Activated T-cell treated with anti-CD3 and anti-CD28 coated beads for 4 hours (primary cell): ENCODE measurements around the gene SLC7A5.
"Not testable (repeated sequence)": the region's sequence is repeated elsewhere in the genome, so short reads cannot be mapped to it uniquely, and the experiment has no call there.

Source experiments
- DNase-seq: peaks from one replicate; pipeline ENCODE4 v3.0.0-alpha.2; 2020

SLC7A5 gene

GRCh38 chr16:87819282-87819681 lies 50.0 kb downstream of the SLC7A5 start:
- DNase-seq = no peak

DNA sequence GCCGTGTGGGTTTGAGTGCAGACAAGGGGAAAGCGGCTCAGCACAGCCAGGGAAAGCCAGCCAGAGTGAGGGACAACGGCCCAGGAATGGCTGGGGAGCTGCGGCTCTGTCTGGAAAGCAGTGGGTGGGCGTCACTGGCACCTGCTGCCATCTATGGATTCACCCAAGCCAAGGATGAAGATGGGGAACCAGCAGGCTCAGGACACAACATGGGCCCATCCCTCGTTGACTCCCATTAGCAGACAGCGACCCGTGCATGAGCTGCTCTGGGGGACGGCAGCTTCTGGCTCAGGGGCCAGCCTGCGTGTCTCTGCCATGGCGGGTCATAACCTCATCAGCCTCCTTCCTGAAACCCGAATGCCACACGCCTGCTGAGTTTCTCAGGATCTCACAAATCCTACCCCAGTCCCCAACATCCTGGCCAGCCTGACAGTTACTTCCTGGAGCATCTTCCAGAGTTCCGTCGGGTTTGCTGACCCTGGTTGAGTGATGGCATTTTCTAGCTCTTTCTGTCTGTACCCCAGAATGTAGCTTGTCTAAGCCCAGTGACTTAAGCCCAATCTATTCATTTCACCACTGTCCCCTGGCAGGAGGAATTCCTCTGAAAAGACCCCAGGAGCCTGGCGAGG lies 50.7 kb downstream of the SLC7A5 start:
- no peak for DNase-seq

- no peak for DNase-seq
Observed at GRCh38 chr16:87817910-87818309, 51.4 kb downstream of the SLC7A5 start.

DNA sequence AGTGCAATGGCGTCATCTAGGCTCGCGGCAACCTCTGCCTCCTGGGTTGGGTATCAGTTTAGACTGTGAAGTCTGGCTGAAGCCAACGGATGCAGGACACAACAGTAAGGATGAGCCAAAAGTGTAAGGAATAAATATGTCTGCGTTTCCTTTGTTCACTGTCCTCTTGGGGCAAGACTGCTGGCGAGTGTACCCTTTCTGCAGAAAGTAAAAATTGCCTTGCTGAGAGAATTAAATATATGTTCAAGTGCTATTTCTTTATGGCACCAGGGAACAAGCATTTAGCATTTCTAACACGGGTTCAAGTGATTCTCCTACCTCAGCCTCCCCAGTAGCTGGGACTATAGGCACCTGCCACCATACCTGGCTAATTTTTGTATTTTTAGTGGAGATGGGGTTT lies 51.9 kb downstream of the SLC7A5 start:
- DNase-seq = not testable (repeated sequence)

GRCh38 chr16:87816507-87817100 lies 52.7 kb downstream of the SLC7A5 start:
- no peak for DNase-seq

DNA sequence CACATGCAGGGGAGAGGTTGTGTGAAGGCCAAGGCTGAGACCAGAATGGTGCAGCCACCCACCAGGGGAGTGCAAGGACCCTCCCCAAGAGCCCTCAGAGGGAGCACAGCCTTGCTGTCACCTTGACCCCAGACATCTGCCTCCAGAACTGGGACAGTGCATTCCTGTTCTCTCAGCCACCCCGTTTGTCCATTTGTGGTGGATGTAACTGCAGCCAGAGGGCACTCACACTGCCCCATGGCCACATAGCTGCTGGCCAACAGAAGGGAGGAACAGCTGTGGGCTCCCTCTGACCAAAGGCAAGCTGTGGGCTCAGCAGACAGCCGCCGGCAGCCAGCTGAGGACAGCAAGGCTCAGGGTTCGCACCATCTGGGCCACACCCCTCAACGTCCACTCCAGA lies 53.7 kb downstream of the SLC7A5 start:
- DNase-seq = no peak

DNA sequence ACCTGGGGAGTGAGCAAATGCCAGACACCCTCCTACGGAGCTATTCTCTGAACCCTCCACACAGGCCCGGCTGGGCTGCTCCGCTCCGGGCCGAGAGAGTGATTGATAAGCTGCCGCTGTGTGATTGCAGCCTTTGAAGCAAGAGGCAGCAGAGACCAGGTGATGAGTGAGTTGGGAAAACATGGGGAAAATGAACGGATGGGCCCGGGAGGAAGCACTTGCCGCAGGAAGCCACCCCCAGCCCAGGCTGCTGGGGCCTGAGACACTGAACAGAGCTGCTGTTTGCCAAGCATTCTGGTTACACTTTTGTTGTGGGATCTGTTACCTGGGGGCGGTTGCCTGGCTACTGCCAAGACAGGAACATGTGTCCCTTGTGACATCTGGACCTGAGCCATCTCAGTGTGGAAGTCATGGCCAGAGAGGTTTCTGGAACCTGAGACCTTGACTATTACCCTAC lies 57.1 kb downstream of the SLC7A5 start:
- DNase-seq = no peak

DNA sequence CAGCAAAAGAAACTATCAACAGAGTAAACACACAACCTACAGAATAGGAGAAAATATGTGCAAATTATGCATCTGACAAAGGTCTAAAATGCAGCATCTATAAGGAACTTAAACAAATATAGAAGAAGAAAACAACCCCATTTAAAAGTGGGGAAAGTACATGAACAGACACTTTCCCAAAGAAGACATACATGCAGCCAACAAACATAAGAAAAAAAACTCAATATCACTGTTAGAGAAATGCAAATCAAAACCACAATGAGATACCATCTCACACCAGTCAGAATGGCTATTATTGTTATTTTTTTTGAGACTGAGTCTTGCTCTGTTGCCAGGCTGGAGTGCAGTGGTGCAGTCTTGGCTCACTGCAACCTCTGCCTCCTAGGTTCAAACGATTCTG lies 57.9 kb downstream of the SLC7A5 start:
- DNase-seq = not testable (repeated sequence)

DNA sequence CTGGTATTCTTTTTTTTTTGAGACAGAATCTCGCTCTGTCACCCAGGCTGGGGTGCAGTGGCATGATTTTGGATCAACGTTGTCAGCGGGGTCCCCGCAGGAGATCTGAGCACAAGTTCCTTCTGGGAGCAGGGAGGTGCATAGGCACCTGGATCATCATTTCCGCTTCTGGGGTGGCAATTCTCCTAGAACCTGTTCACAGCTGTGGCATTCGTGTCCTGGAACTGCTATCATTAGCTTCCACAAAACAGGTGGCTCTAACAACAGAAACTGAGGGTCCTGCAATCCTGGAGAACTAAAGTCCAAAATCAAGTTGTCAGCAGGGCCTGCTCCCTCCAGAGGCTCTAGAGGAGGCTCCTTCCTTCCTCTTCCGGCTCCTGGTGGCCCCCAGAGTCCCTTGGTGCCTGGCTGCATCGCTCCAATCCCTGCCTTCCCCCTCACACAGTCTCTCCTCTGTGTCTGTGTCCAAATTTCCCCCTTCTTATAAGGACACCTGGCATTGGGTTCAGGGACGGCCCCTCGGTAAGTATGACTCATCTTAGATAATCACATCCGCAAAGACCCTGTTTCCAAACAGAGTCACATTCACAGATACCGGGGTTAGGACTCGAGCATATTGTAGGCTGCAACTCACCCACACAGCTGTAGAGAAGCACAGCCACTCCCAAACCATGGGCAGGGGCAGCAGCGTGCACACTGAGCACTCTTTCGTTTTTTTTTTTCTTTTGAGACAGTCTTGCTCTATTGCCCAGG lies 60.0 kb downstream of the SLC7A5 start:
- no peak for DNase-seq

- no peak for DNase-seq
Observed at GRCh38 chr16:87808108-87808507, 61.2 kb downstream of the SLC7A5 start.

DNA sequence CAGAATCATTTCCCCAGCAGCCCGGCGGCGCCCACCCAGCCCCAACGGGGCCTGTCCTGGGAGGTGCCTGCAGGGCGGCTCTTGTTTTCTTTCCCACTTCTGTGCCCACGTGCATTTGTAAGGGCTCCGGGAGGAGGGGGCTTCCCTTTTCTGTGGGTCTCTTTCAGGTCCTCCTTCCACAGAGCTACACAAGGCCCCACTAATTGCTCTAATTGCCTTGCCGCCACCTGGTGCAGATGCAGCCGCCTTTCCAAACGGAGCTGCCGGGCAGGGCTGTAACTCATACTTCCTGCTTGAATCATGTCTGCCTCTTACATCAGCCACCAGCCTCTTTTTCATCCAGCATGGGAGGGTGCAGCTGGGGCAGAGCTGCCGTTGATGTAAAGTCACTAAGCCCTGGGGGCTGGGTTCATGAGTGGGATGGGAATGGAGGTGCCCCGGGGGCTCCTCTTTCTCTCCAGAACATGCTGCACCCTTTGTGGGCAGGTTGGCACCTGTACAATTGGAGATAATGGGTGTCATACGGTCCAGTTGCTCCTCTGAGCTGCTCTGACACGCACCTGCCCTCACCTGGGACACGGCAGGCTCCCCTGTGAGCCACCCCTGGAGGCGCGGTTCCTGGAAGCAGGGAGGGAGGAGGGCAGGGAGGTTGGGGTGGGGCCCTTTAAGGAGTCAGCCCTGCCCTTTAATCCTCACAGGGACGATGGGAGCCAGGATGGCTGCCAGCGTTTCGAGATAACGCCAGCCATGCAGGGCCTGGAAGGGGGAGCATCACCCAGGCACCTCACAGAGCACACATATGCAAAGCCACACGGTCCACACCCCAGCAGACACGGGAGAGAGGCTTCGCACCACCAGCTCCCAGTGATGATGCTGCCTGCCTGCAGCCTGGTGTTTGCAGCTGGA lies 62.4 kb downstream of the SLC7A5 start:
- DNase-seq = no peak

- DNase-seq = no peak
Observed at GRCh38 chr16:87806261-87806640, 63.1 kb downstream of the SLC7A5 start.

DNA sequence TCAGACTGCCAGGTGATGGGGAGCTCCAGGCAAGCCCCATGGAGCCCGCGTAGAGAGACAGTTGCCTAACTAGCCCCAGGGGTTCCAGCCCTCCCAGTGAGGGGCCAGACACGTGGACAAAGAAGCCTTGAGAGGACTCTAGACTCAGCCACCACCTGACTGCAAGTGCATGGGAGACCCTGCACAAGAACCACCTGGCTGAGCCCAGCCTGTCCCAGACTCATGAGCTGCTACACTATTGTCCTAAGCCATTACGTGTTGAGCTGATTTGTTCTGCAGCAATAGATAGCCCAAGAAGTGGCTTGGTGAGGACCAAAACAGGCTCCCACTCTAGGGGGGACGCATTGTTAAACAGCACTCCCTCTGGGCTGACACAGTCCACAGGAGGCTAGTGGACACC lies 65.9 kb downstream of the SLC7A5 start:
- DNase-seq = no peak

DNA sequence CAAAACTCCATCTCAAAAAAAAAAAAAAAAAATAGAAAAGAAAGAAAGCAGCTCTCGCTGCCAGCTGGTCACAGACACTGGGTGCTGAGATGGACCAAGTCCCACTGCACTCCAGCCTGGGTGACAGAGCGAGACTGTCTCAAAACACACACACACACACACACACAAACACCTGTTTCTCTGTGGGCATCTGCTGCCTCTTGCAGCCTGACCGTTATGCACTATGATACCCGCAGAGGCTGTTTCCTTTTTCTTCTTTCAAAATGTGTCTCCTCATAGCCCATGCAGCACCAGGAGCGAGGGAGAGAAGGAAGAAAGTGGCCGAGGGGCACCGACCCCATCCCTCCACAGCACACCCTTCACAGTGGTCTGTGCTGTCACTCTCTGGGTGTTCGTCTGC lies 66.6 kb downstream of the SLC7A5 start:
- DNase-seq = no peak

- DNase-seq = no peak
Observed at GRCh38 chr16:87801679-87802259, 67.5 kb downstream of the SLC7A5 start.

DNA sequence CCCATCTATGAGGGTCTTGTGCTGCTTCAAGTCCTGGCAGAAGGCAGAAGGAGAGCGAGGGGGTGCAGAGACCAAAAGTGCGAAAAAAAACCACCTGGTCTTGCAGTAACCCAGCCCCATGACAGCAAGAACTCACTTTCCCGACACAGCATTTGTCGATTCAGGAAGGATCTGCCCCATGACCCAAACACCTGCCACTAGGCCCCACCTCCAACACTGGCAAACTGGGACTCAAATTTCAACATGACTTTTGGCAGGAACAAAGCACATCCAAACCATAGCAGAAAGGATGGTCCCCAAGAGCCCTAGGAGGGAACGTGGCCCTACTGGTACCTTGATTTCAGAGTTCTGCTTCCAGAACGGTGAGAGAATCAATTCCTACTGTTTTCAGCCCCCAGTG lies 68.8 kb downstream of the SLC7A5 start:
- no peak for DNase-seq

DNA sequence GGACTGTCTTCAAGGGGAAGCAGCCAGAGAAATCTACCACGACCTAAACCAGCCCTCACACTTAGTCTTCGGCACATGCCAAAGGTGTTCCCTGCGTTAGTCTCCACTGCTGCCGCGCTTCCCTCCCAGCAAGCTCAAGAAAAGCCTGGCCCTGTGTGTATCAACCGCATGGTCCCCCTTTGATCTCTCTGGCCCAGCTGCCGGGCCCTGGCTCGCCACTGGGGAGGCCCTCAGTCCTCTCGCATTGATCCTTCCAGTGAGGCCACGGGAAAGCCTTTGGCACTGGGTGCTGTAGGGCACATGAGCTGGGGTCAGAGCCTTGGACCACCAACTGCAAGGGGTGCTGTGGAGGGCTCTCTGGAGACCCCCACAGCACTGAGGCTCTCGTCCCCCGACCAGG lies 74.0 kb downstream of the SLC7A5 start:
- DNase-seq = no peak

GRCh38 chr16:87794485-87795078 lies 74.7 kb downstream of the SLC7A5 start:
- no peak for DNase-seq

DNA sequence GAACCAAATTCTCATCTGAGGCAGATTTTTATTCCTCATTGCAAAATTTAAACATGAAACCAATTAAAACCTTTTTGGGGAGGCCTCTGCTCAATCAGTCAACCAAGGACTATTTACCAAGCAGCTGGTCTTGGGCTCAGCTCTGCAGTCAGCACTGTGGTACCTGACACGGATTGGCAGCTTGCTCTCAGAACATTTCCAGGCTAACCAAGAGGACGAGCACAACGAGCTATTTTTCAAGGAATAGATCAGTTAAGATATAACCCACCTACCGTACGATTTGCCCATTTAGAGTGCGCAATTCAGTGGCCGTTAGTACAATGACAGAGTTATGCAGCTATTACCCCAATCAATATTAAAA lies 77.1 kb downstream of the SLC7A5 start:
- DNase-seq = no peak

- DNase-seq = no peak
Observed at GRCh38 chr16:87791295-87792204, 77.8 kb downstream of the SLC7A5 start.
